Measurements from ENCODE around the gene VANGL2.

VANGL2 gene

DNA sequence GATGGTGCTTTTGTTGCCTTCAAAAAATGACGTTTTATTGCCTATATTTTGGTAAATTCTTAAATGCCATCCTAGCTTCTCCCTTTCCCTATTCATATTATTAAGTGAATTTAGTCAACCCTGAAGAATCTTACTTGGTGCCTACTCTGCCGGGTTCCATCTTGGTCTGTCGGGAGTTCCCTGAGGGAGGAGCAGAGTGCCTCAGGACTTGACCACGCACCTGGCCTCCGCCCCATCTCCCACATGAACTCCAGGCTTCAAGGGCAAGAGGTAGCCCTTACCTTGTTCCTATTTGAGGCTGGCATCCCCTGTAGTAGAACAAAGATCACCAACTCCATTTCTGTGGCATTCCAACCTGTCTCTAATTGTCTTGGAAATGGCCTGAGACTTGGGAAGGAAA, 21.5 kb downstream of the VANGL2 start:
- Histone ChIP-seq H3K4me3 (replicated peaks; ENCODE audit: insufficient read depth, low read length) (no peak overlapping the region), H3K27me3 (ENCODE audit: insufficient read depth, poor library complexity, severe bottlenecking) (peaks cover 2% of the 10 kb centered on the region), H3K27ac (replicated peaks) (no peak overlapping the region)
- TF ChIP-seq, protein P1, sequence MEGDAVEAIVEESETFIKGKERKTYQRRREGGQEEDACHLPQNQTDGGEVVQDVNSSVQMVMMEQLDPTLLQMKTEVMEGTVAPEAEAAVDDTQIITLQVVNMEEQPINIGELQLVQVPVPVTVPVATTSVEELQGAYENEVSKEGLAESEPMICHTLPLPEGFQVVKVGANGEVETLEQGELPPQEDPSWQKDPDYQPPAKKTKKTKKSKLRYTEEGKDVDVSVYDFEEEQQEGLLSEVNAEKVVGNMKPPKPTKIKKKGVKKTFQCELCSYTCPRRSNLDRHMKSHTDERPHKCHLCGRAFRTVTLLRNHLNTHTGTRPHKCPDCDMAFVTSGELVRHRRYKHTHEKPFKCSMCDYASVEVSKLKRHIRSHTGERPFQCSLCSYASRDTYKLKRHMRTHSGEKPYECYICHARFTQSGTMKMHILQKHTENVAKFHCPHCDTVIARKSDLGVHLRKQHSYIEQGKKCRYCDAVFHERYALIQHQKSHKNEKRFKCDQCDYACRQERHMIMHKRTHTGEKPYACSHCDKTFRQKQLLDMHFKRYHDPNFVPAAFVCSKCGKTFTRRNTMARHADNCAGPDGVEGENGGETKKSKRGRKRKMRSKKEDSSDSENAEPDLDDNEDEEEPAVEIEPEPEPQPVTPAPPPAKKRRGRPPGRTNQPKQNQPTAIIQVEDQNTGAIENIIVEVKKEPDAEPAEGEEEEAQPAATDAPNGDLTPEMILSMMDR (IDR thresholded peaks at IDR 0.05; ENCODE audit: insufficient read depth, low read length), result no peak
- TF ChIP-seq GABPA (IDR thresholded peaks at IDR 0.05; ENCODE audit: low read depth) (no peak), SPI1 (IDR thresholded peaks at IDR 0.05; ENCODE audit: borderline replicate concordance, low read depth) (no peak)
- no peak for DNase-seq (ENCODE audit: low read depth in 1 of 2, low spot score in 1 of 2)

DNA sequence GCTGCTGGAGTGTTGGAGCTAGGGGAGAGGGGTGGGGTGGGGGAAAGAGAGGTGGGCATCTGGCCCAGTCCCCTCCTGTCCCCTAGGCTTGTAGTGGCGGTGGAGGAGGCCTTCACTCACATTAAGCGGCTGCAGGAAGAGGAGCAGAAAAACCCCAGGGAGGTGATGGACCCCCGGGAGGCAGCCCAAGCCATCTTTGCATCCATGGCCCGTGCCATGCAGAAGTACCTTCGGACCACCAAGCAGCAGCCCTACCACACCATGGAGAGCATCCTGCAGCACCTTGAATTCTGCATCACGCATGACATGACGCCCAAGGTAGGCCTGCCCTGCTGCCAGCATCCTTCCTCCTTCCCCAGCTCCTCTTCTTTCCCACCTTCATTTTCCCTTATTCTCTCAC, 23.6 kb downstream of the VANGL2 start:
- Histone ChIP-seq H3K27me3 (ENCODE audit: insufficient read depth, poor library complexity, severe bottlenecking) (no peaks in the 10 kb centered on the region), H3K27ac (replicated peaks) (no peak overlapping the region), H3K4me3 (replicated peaks; ENCODE audit: insufficient read depth, low read length) (no peak overlapping the region)
- TF ChIP-seq SPI1 (IDR thresholded peaks at IDR 0.05; ENCODE audit: borderline replicate concordance, low read depth) (no peak), POLR2AphosphoS5 (IDR thresholded peaks at IDR 0.05; ENCODE audit: low read depth) (no peak), GABPA (IDR thresholded peaks at IDR 0.05; ENCODE audit: low read depth) (no peak)
- TF ChIP-seq, protein P1 (IDR thresholded peaks at IDR 0.05; ENCODE audit: insufficient read depth, low read length), result no peak
- TF ChIP-seq, protein P2, sequence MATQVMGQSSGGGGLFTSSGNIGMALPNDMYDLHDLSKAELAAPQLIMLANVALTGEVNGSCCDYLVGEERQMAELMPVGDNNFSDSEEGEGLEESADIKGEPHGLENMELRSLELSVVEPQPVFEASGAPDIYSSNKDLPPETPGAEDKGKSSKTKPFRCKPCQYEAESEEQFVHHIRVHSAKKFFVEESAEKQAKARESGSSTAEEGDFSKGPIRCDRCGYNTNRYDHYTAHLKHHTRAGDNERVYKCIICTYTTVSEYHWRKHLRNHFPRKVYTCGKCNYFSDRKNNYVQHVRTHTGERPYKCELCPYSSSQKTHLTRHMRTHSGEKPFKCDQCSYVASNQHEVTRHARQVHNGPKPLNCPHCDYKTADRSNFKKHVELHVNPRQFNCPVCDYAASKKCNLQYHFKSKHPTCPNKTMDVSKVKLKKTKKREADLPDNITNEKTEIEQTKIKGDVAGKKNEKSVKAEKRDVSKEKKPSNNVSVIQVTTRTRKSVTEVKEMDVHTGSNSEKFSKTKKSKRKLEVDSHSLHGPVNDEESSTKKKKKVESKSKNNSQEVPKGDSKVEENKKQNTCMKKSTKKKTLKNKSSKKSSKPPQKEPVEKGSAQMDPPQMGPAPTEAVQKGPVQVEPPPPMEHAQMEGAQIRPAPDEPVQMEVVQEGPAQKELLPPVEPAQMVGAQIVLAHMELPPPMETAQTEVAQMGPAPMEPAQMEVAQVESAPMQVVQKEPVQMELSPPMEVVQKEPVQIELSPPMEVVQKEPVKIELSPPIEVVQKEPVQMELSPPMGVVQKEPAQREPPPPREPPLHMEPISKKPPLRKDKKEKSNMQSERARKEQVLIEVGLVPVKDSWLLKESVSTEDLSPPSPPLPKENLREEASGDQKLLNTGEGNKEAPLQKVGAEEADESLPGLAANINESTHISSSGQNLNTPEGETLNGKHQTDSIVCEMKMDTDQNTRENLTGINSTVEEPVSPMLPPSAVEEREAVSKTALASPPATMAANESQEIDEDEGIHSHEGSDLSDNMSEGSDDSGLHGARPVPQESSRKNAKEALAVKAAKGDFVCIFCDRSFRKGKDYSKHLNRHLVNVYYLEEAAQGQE (IDR thresholded peaks at IDR 0.05; ENCODE audit: insufficient replicate concordance, low read depth), result no peak
- no peak for DNase-seq (ENCODE audit: low read depth in 1 of 2, low spot score in 1 of 2)

- TF ChIP-seq GABPA (IDR thresholded peaks at IDR 0.05; ENCODE audit: low read depth), result no peak
- TF ChIP-seq POLR2AphosphoS5 (IDR thresholded peaks at IDR 0.05; ENCODE audit: low read depth), result no peak
- TF ChIP-seq, protein P1 (IDR thresholded peaks at IDR 0.05; ENCODE audit: insufficient read depth, low read length), result no peak
- TF ChIP-seq, protein P2 (IDR thresholded peaks at IDR 0.05; ENCODE audit: insufficient replicate concordance, low read depth), result no peak
- no peak for TF ChIP-seq SPI1 (IDR thresholded peaks at IDR 0.05; ENCODE audit: borderline replicate concordance, low read depth)
- Histone ChIP-seq H3K27ac (replicated peaks) (no peak overlapping the region), H3K27me3 (ENCODE audit: insufficient read depth, poor library complexity, severe bottlenecking) (no peaks in the 10 kb centered on the region), H3K4me3 (replicated peaks; ENCODE audit: insufficient read depth, low read length) (no peak overlapping the region)
- DNase-seq (ENCODE audit: low read depth in 1 of 2, low spot score in 1 of 2), result no peak
Measured at GRCh38 chr1:160425847-160426246, 25.5 kb downstream of the VANGL2 start.

- TF ChIP-seq SPI1 (IDR thresholded peaks at IDR 0.05; ENCODE audit: borderline replicate concordance, low read depth) (no peak), GABPA (IDR thresholded peaks at IDR 0.05; ENCODE audit: low read depth) (no peak), POLR2AphosphoS5 (IDR thresholded peaks at IDR 0.05; ENCODE audit: low read depth) (no peak)
- TF ChIP-seq, protein P2 (IDR thresholded peaks at IDR 0.05; ENCODE audit: insufficient replicate concordance, low read depth), result no peak
- TF ChIP-seq, protein P1 (IDR thresholded peaks at IDR 0.05; ENCODE audit: insufficient read depth, low read length), result no peak
- no peak overlapping the region for H3K27ac ChIP-seq (replicated peaks)
- no peak for DNase-seq (ENCODE audit: low read depth in 1 of 2, low spot score in 1 of 2)
- no peaks in the 10 kb centered on the region for H3K27me3 ChIP-seq (ENCODE audit: insufficient read depth, poor library complexity, severe bottlenecking)
- no peak overlapping the region for H3K4me3 ChIP-seq (replicated peaks; ENCODE audit: insufficient read depth, low read length)
Measured at GRCh38 chr1:160427625-160428024, 27.3 kb downstream of the VANGL2 start.

Measured in HL-60 (cell line).